HL-60 (cell line): ENCODE results near the gene NPHP4.

Experiments
- DNase-seq, 2 experiments: peaks; one replicate each; pipeline ENCODE4 v3.0.0-alpha.2; 2010 to 2020; ENCODE audit warnings: low read depth in 1 of 2, low spot score in 1 of 2
- H3K27ac ChIP-seq: fragments of 250-450 bp; sonication (Bioruptor Pico); replicated peaks from 2 replicates; pipeline ENCODE4 v1.5.1; 2020; ENCODE audit warnings: mild to moderate bottlenecking, moderate library complexity
- H3K27me3 ChIP-seq: fragments of 250-450 bp; sonication (Bioruptor Pico); 2 replicates; pipeline ENCODE4 v1.5.1; 2021; ENCODE audit warnings: mild to moderate bottlenecking, moderate library complexity; ENCODE audit not compliant: insufficient read depth, poor library complexity, severe bottlenecking
- H3K4me3 ChIP-seq: replicated peaks from 2 replicates; pipeline ENCODE4 v1.5.1; 2011; ENCODE audit warnings: mild to moderate bottlenecking, control low read depth, low read length; ENCODE audit not compliant: insufficient read depth
- GABPA ChIP-seq: IDR thresholded peaks from 2 replicates; pipeline ENCODE4 v1.6.1; 2012; ENCODE audit warnings: low read depth
- POLR2AphosphoS5 ChIP-seq: IDR thresholded peaks from 2 replicates; pipeline ENCODE4 v1.6.1; 2012; ENCODE audit warnings: low read depth
- SPI1 ChIP-seq: IDR thresholded peaks from 2 replicates; pipeline ENCODE4 v1.6.1; 2012; ENCODE audit warnings: low read depth, mild to moderate bottlenecking, borderline replicate concordance
- TF ChIP-seq, protein P1 (sequence below): IDR thresholded peaks from 2 replicates; pipeline ENCODE4 v1.6.1; 2012; ENCODE audit warnings: low read depth; ENCODE audit not compliant: insufficient replicate concordance
- TF ChIP-seq, protein P2 (sequence below): IDR thresholded peaks from one replicate; pipeline ENCODE4 v1.5.1; 2011; ENCODE audit warnings: low read length, control low read depth, inconsistent platforms; ENCODE audit not compliant: insufficient read depth

The NPHP4 gene

DNA sequence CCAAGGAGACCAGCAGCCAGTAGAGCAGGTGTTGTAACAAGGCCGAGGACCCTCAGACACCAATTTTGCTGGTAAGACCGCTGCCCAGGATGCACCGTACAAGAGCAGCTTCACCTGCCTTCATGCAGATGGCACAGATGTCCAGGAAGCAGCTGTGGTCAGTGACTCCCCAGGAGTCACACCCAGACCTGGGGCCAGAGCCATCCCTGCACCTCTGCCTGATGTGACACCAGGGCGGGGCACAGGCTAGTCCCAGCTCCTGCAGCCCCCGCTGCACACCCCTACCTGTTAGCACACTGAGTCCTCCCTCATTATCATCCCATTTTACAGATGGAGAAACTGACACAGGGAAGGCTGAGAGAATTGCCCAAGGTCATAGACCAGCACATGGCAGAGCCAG lies 37.1 kb upstream of the NPHP4 start:
- peak overlapping the region; percentile 83 for H3K4me3 ChIP-seq
- no peak for DNase-seq
- TF ChIP-seq SPI1 (no peak), POLR2AphosphoS5 (no peak), GABPA (no peak)
- TF ChIP-seq, protein P1, sequence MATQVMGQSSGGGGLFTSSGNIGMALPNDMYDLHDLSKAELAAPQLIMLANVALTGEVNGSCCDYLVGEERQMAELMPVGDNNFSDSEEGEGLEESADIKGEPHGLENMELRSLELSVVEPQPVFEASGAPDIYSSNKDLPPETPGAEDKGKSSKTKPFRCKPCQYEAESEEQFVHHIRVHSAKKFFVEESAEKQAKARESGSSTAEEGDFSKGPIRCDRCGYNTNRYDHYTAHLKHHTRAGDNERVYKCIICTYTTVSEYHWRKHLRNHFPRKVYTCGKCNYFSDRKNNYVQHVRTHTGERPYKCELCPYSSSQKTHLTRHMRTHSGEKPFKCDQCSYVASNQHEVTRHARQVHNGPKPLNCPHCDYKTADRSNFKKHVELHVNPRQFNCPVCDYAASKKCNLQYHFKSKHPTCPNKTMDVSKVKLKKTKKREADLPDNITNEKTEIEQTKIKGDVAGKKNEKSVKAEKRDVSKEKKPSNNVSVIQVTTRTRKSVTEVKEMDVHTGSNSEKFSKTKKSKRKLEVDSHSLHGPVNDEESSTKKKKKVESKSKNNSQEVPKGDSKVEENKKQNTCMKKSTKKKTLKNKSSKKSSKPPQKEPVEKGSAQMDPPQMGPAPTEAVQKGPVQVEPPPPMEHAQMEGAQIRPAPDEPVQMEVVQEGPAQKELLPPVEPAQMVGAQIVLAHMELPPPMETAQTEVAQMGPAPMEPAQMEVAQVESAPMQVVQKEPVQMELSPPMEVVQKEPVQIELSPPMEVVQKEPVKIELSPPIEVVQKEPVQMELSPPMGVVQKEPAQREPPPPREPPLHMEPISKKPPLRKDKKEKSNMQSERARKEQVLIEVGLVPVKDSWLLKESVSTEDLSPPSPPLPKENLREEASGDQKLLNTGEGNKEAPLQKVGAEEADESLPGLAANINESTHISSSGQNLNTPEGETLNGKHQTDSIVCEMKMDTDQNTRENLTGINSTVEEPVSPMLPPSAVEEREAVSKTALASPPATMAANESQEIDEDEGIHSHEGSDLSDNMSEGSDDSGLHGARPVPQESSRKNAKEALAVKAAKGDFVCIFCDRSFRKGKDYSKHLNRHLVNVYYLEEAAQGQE: no peak
- TF ChIP-seq, protein P2, sequence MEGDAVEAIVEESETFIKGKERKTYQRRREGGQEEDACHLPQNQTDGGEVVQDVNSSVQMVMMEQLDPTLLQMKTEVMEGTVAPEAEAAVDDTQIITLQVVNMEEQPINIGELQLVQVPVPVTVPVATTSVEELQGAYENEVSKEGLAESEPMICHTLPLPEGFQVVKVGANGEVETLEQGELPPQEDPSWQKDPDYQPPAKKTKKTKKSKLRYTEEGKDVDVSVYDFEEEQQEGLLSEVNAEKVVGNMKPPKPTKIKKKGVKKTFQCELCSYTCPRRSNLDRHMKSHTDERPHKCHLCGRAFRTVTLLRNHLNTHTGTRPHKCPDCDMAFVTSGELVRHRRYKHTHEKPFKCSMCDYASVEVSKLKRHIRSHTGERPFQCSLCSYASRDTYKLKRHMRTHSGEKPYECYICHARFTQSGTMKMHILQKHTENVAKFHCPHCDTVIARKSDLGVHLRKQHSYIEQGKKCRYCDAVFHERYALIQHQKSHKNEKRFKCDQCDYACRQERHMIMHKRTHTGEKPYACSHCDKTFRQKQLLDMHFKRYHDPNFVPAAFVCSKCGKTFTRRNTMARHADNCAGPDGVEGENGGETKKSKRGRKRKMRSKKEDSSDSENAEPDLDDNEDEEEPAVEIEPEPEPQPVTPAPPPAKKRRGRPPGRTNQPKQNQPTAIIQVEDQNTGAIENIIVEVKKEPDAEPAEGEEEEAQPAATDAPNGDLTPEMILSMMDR: no peak
- peak overlapping the region; percentile 94 for H3K27ac ChIP-seq
- H3K27me3 ChIP-seq: no peaks in the 10 kb centered on the region

GRCh38 chr1:6028042-6028850 lies 36.0 kb upstream of the NPHP4 start:
- Histone ChIP-seq H3K4me3 (peak overlapping the region; percentile 83), H3K27me3 (no peaks in the 10 kb centered on the region), H3K27ac (peak overlapping the region; percentile 94)
- peak; percentile 80 to 94 for DNase-seq
- TF ChIP-seq GABPA: peak; percentile 70
- TF ChIP-seq POLR2AphosphoS5: peak; percentile 81
- TF ChIP-seq, protein P1: no peak
- TF ChIP-seq SPI1: peak; percentile 99
- TF ChIP-seq, protein P2: no peak

DNA sequence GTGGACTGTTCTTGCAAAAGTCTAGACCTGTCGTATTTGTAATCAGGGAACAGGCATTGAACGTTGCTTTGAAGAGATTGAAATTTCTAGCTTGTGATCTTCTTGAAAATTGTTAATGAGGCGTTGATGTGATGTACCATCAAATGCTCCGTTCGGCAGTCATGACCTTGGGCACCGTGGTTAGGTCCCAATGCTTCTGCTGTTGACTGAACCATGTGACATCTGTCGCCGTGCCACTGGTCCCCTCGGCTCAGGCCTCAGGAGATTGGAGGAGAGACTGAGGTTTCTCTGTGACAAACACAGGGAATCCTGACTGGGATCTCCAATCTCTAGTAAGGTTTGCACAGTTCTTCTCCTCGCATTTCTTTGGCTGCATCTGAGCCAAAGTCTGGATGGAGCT lies 35.4 kb upstream of the NPHP4 start:
- Histone ChIP-seq H3K27ac (peak overlapping the region; percentile 94), H3K27me3 (no peaks in the 10 kb centered on the region), H3K4me3 (peak overlapping the region; percentile 83)
- DNase-seq: peak in 1 of 2 experiments; percentile 76
- no peak for TF ChIP-seq SPI1
- no peak for TF ChIP-seq GABPA
- TF ChIP-seq, protein P1: no peak
- TF ChIP-seq, protein P2: no peak
- no peak for TF ChIP-seq POLR2AphosphoS5
